Panc1 (cell line): ENCODE results near the gene FAM53A. TPM values are rescaled to one million over a fixed set of nuclear protein-coding genes. Genes with fewer than 3 reads are reported as not detected.
A peak's percentile ranks its signal among the peaks of the same experiment; 100 is the strongest.

ENCODE experiments used
- ATAC-seq: fragments of 200-7000 bp; cut with Tn5 transposase; 2 replicates; pipeline ENCODE4 v1.9.1; 2020; ENCODE audit warnings: mild to moderate bottlenecking, moderate library complexity
- BruUV-seq: library from RNA; stranded (reverse); fragments of 400-500 nt; replicated peaks from 2 replicates; lab custom pipeline; 2021; lab: Mats Ljungman, UMichigan
- CTCF ChIA-PET: fragments of 300-600 bp; sonication (Branson Sonifier 250); formaldehyde crosslinking; loops from one replicate; lab custom pipeline; 2022; ENCODE audit warnings: antibody characterized with exemption; lab: Charles Lee
- POLR2A ChIA-PET: fragments of 300-600 bp; sonication (Branson Sonifier 250); formaldehyde crosslinking; loops from one replicate; lab custom pipeline; 2022; ENCODE audit warnings: antibody characterized with exemption; lab: Charles Lee
- DNase-seq: peaks from one replicate; pipeline ENCODE4 v3.0.0-alpha.2; 2010; ENCODE audit warnings: low read depth, low spot score
- H3K27ac ChIP-seq: 2 replicates; pipeline ENCODE4 v1.5.1; 2011; ENCODE audit warnings: mild to moderate bottlenecking, low read length, inconsistent platforms
- H3K27me3 ChIP-seq: fragments of 200-500 bp; sonication (Bioruptor generic); 2 replicates; pipeline ENCODE4 v1.6.0; 2014; ENCODE audit warnings: low read length, inconsistent platforms; ENCODE audit not compliant: control insufficient read depth, insufficient read depth
- H3K36me3 ChIP-seq: fragments of 200-500 bp; sonication (Bioruptor generic); 2 replicates; pipeline ENCODE4 v1.5.1; 2014; ENCODE audit warnings: inconsistent platforms, mild to moderate bottlenecking, low read length, moderate library complexity; ENCODE audit not compliant: control insufficient read depth, insufficient read depth
- H3K4me1 ChIP-seq: 2 replicates; pipeline ENCODE4 v1.5.1; 2011; ENCODE audit warnings: inconsistent platforms, mild to moderate bottlenecking, low read length, moderate library complexity; ENCODE audit not compliant: control insufficient read depth, insufficient read depth
- H3K4me3 ChIP-seq, 2 experiments: 2 replicates each; pipeline ENCODE4 v1.5.1; 2011 to 2012; ENCODE audit warnings: low read depth in 2 of 2, low read length in 2 of 2, mild to moderate bottlenecking in 2 of 2, inconsistent platforms in 1 of 2, moderate library complexity in 1 of 2
- H3K9me3 ChIP-seq: fragments of 200-500 bp; sonication (Bioruptor generic); 2 replicates; pipeline ENCODE4 v1.5.1; 2014; ENCODE audit warnings: low read depth, mild to moderate bottlenecking, inconsistent platforms, low read length, moderate library complexity; ENCODE audit not compliant: control insufficient read depth, insufficient read depth
- CTCF ChIP-seq: fragments of 450-650 bp; IDR thresholded peaks from 2 replicates; pipeline ENCODE4 v1.5.1; 2017; ENCODE audit warnings: mild to moderate bottlenecking
- POLR2AphosphoS5 ChIP-seq: IDR thresholded peaks from 2 replicates; pipeline ENCODE4 v1.6.1; 2012; ENCODE audit warnings: mild to moderate bottlenecking, low read depth, low read length, moderate library complexity
- REST ChIP-seq, 2 experiments: IDR thresholded peaks; 2 replicates each; pipeline ENCODE4 v1.6.1; 2011 to 2012; ENCODE audit warnings: low read depth in 2 of 2, control low read depth in 1 of 2, low read length in 1 of 2, mild to moderate bottlenecking in 1 of 2, moderate library complexity in 1 of 2; ENCODE audit not compliant: insufficient read depth in 1 of 2
- SIN3A ChIP-seq: IDR thresholded peaks from 2 replicates; pipeline ENCODE4 v1.6.1; 2012; ENCODE audit warnings: low read depth, mild to moderate bottlenecking, low read length, moderate library complexity, borderline replicate concordance; ENCODE audit not compliant: insufficient read depth
- TCF7L2 ChIP-seq: IDR thresholded peaks from 2 replicates; pipeline ENCODE4 v1.6.1; 2011; ENCODE audit warnings: mild to moderate bottlenecking, low read depth, low read length, inconsistent platforms
- in situ Hi-C: cut with HindIII; loops from 2 replicates; pipeline ENCODE4 v1.10.0; 2016; ENCODE audit warnings: low sequenced_read_pairs, low pct_unique_long_range_greater_than_20kb
- intact Hi-C: fragments of 100-400 bp; cut with micrococcal nuclease; formaldehyde crosslinking; loops from one replicate; pipeline ENCODE4 v1.10.0; 2022; ENCODE audit not compliant: unreplicated experiment
- total RNA-seq: library from RNA; stranded (reverse); gene quantifications from one replicate; pipeline ENCODE4 v1.2.1, GENCODE V29; 2021; ENCODE audit not compliant: unreplicated experiment

Gene FAM53A
- total RNA-seq, 1 experiment from 2014 or later, result 7.0 TPM

- ATAC-seq (0 out of 2 replicates have a peak, but pooled peaks have one; percentile 23), DNase-seq (no peak)
- H3K27me3 ChIP-seq, result no peaks in the 10 kb centered on the region
- no peaks in the 10 kb centered on the region for H3K36me3 ChIP-seq
- intact Hi-C loops, result no loop called here
- ChIA-PET CTCF (no interaction called here), POLR2A (no interaction called here)
- H3K4me3 ChIP-seq, result no peak overlapping the region
- in situ Hi-C loops, result no loop called here
- TF ChIP-seq CTCF (no peak), POLR2AphosphoS5 (no peak), SIN3A (no peak), REST (IDR thresholded peaks at IDR 0.05; ENCODE audit: insufficient read depth in 1 of 2, low read depth in 2 of 2, low read length in 1 of 2) (no peak), TCF7L2 (no peak)
- H3K9me3 ChIP-seq, result no peaks in the 10 kb centered on the region
- no TSS peak for BruUV-seq
- H3K27ac ChIP-seq, result no peak overlapping the region
- H3K4me1 ChIP-seq, result no peaks in the 10 kb centered on the region
These were observed 45.9 kb downstream of the FAM53A start for GRCh38 chr4:1638272-1638598.

GRCh38 chr4:1637580-1638271 is 46.4 kb downstream of the FAM53A start:
- in situ Hi-C loops (no loop called here), intact Hi-C loops (no loop called here)
- ChIA-PET POLR2A (no interaction called here), CTCF (no interaction called here)
- ATAC-seq (0 out of 2 replicates have a peak, but pooled peaks have one; percentile 22), DNase-seq (no peak)
- H3K4me1 ChIP-seq, result no peaks in the 10 kb centered on the region
- no peak overlapping the region for H3K27ac ChIP-seq
- BruUV-seq, result no TSS peak
- no peaks in the 10 kb centered on the region for H3K36me3 ChIP-seq
- no peaks in the 10 kb centered on the region for H3K9me3 ChIP-seq
- no peak overlapping the region for H3K4me3 ChIP-seq
- H3K27me3 ChIP-seq, result no peaks in the 10 kb centered on the region
- TF ChIP-seq POLR2AphosphoS5 (no peak), SIN3A (no peak), REST (IDR thresholded peaks at IDR 0.05; ENCODE audit: insufficient read depth in 1 of 2, low read depth in 2 of 2, low read length in 1 of 2) (no peak), CTCF (no peak), TCF7L2 (no peak)
